NCI-H1105 treated with DMSO at 0.1 percent for 48 hours (cell line): ENCODE results near the gene RAD51B.
A peak's percentile ranks its signal among the peaks of the same experiment; 100 is the strongest.

Experiments used
- DNase-seq: peaks from one replicate; lab custom pipeline; 2025; lab: John Stamatoyannopoulos, UW

RAD51B gene

GRCh38 chr14:68532496-68532895 is 712.9 kb downstream of the RAD51B start:
- DNase-seq, result no peak

GRCh38 chr14:68534276-68534675 is 714.7 kb downstream of the RAD51B start:
- DNase-seq, result no peak

- no peak for DNase-seq
Observed at GRCh38 chr14:68535404-68536017, 715.9 kb downstream of the RAD51B start.

- no peak for DNase-seq
Observed at GRCh38 chr14:68536018-68536410, 716.4 kb downstream of the RAD51B start.

GRCh38 chr14:68538639-68539038 is 719.1 kb downstream of the RAD51B start:
- DNase-seq, result no peak

GRCh38 chr14:68539241-68539737 is 719.7 kb downstream of the RAD51B start:
- DNase-seq, result no peak

- no peak for DNase-seq
Observed at GRCh38 chr14:68539789-68540188, 720.2 kb downstream of the RAD51B start.

- DNase-seq, result no peak
Observed at GRCh38 chr14:68541178-68541896, 721.8 kb downstream of the RAD51B start.

GRCh38 chr14:68542346-68542745 is 722.8 kb downstream of the RAD51B start:
- DNase-seq, result no peak

- DNase-seq, result no peak
Observed at GRCh38 chr14:68543516-68543915, 723.9 kb downstream of the RAD51B start.

- DNase-seq, result peak; percentile 2
Observed at GRCh38 chr14:68544081-68544892, 724.7 kb downstream of the RAD51B start.

GRCh38 chr14:68546839-68547238 is 727.3 kb downstream of the RAD51B start:
- no peak for DNase-seq

- no peak for DNase-seq
Observed at GRCh38 chr14:68547305-68548193, 728.0 kb downstream of the RAD51B start.

GRCh38 chr14:68548194-68549076 is 728.9 kb downstream of the RAD51B start:
- no peak for DNase-seq

- DNase-seq, result no peak
Observed at GRCh38 chr14:68550338-68550715, 730.7 kb downstream of the RAD51B start.

GRCh38 chr14:68551045-68551683 is 731.6 kb downstream of the RAD51B start:
- no peak for DNase-seq

GRCh38 chr14:68552075-68552474 is 732.5 kb downstream of the RAD51B start:
- DNase-seq, result no peak

- DNase-seq, result no peak
Observed at GRCh38 chr14:68552602-68553001, 733.0 kb downstream of the RAD51B start.

- DNase-seq, result no peak
Observed at GRCh38 chr14:68553311-68553710, 733.7 kb downstream of the RAD51B start.

- no peak for DNase-seq
Observed at GRCh38 chr14:68554231-68554630, 734.7 kb downstream of the RAD51B start.
